Stimulated activated CD4-positive, alpha-beta T cell treated with anti-CD3 and anti-CD28 coated beads, Interleukin-4, amount 100 ng/mL, for 48 hours (primary cell): ENCODE measurements around the gene TYMP.
A peak's percentile ranks its signal among the peaks of the same experiment; 100 is the strongest.
"Not testable (repeated sequence)": the region's sequence is repeated elsewhere in the genome, so short reads cannot be mapped to it uniquely, and the experiment has no call there.

Experiments
- DNase-seq, 2 donors: peaks; one replicate each; pipeline ENCODE4 v3.0.0-alpha.2; 2020; ENCODE audit warnings: low read depth in 2 of 2

TYMP gene

GRCh38 chr22:50540381-50540780 is 10.6 kb upstream of the TYMP start:
- DNase-seq: no peak

GRCh38 chr22:50537765-50538164 is 8.0 kb upstream of the TYMP start:
- no peak for DNase-seq

GRCh38 chr22:50536226-50536625 is 6.4 kb upstream of the TYMP start:
- DNase-seq: no peak

- no peak for DNase-seq
Measured at GRCh38 chr22:50535113-50535512, 5.3 kb upstream of the TYMP start.

GRCh38 chr22:50533856-50534711 is 4.3 kb upstream of the TYMP start:
- DNase-seq: not testable (repeated sequence)

GRCh38 chr22:50532824-50533796 is 3.3 kb upstream of the TYMP start:
- DNase-seq: no peak

- no peak for DNase-seq
Measured at GRCh38 chr22:50531962-50532674, 2.3 kb upstream of the TYMP start.

- DNase-seq: peak; percentile 69 to 74
Measured at GRCh38 chr22:50531546-50531961, 1.7 kb upstream of the TYMP start.

- peak; percentile 80 to 85 for DNase-seq
Measured at GRCh38 chr22:50530877-50531545, 1.2 kb upstream of the TYMP start.

- no peak for DNase-seq
Measured at GRCh38 chr22:50530580-50530876, 716 bp upstream of the TYMP start.

- DNase-seq: no peak
Measured at GRCh38 chr22:50529416-50529896, 356 bp downstream of the TYMP start.

GRCh38 chr22:50528682-50529415 is 963 bp downstream of the TYMP start:
- no peak for DNase-seq

GRCh38 chr22:50527921-50528681 is 1.7 kb downstream of the TYMP start:
- DNase-seq: no peak

GRCh38 chr22:50526834-50527801 is 2.7 kb downstream of the TYMP start:
- DNase-seq: peak in 1 of 2 donors; percentile 58

GRCh38 chr22:50526108-50526833 is 3.5 kb downstream of the TYMP start:
- DNase-seq: peak; percentile 80 to 90

GRCh38 chr22:50525858-50526107 is 4.0 kb downstream of the TYMP start:
- no peak for DNase-seq

- DNase-seq: peak; percentile 97 to 99
Measured at GRCh38 chr22:50525104-50525857, 4.5 kb downstream of the TYMP start, which contains the start of gene SCO2. Gene SCO2, minus strand, starts transcription at chr22:50525598. Its CDS starts 1,187 bp downstream, at chr22:50524411.
